ENCODE results near the gene DOK6. TPM values are rescaled to one million over a fixed set of nuclear protein-coding genes. Genes with fewer than 3 reads are reported as not detected.
"Not testable (repeated sequence)": the region's sequence is repeated elsewhere in the genome, so short reads cannot be mapped to it uniquely, and the experiment has no call there.

Gene DOK6
- total RNA-seq, 1 donor, result 2.2 TPM

DNA sequence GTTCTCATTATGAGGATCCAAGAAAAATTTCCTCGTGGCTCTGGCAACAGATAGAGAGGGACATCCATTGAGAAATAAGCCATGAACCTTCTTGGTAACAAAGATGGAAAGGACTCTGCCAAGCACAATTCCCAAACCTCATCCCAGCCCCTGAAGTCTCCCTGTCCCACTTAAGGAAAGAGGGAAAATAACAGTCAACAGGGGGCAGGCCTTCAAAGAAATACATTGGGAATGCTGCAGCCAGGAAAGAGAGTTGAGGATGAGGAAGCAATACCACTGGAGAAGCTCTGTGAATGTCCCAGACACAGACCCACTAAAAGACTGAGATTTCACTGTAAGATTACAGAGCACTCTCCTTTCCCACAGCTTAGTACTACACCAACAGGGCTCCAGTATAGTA, 453.8 kb downstream of the DOK6 start:
- Histone ChIP-seq H3K4me3 (ENCODE audit: low read length) (no peak overlapping the region), H3K9me3 (ENCODE audit: low read depth, low read length) (no peaks in the 10 kb centered on the region), H3K4me1 (ENCODE audit: insufficient read depth, low read length) (no peaks in the 10 kb centered on the region), H3K27me3 (ENCODE audit: insufficient read depth, low read length) (no peaks in the 10 kb centered on the region)

DNA sequence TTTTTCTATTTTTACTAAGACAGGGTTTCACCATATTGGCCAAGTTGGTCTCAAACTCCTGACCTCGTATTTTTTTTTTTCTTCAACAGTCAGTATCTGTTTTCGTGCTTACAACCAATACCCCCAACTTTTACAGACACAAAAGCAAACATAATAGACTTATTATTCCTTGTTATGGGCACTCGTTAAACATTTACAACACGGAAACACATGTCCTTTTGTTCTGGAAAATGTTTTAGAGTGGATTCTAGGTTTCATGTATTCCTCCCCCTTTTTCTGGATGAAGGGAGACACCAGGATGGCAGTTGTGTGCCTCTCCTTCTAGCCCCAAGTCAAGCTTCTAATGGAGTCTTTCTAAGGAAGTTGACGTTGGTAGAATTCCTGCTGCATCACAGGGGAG, 458.2 kb downstream of the DOK6 start:
- no peaks in the 10 kb centered on the region for H3K27me3 ChIP-seq (ENCODE audit: insufficient read depth, low read length)
- H3K9me3 ChIP-seq (ENCODE audit: low read depth, low read length), result no peaks in the 10 kb centered on the region
- no peaks in the 10 kb centered on the region for H3K4me1 ChIP-seq (ENCODE audit: insufficient read depth, low read length)
- no peak overlapping the region for H3K4me3 ChIP-seq (ENCODE audit: low read length)

- not testable (repeated sequence) for H3K27me3 ChIP-seq (ENCODE audit: insufficient read depth, low read length); H3K4me3 ChIP-seq (ENCODE audit: low read length); H3K4me1 ChIP-seq (ENCODE audit: insufficient read depth, low read length); H3K9me3 ChIP-seq (ENCODE audit: low read depth, low read length)
Observed at GRCh38 chr18:69864802-69865201, 464.1 kb downstream of the DOK6 start.

DNA sequence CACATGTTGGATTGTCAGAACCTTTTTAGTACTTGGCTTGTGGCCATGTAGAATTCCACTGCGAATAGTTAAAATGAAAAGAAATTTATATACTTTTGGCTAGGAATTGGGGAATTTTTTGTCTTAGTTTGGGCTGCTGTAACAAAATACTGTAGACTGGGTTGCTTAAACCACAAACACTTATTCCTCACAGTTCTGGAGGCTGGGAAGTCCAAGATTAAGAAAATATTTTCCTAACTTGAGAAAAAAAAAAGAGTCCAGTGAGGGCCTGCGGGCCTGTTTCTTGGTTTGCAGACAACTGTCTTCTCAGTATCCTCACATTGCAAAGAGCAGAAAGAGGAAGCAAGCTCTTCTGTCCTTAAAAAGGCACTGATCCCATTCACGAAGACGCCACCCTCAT, 465.1 kb downstream of the DOK6 start:
- Histone ChIP-seq H3K4me1 (ENCODE audit: insufficient read depth, low read length) (no peaks in the 10 kb centered on the region), H3K27me3 (ENCODE audit: insufficient read depth, low read length) (no peaks in the 10 kb centered on the region), H3K4me3 (ENCODE audit: low read length) (no peak overlapping the region), H3K9me3 (ENCODE audit: low read depth, low read length) (no peaks in the 10 kb centered on the region)

DNA sequence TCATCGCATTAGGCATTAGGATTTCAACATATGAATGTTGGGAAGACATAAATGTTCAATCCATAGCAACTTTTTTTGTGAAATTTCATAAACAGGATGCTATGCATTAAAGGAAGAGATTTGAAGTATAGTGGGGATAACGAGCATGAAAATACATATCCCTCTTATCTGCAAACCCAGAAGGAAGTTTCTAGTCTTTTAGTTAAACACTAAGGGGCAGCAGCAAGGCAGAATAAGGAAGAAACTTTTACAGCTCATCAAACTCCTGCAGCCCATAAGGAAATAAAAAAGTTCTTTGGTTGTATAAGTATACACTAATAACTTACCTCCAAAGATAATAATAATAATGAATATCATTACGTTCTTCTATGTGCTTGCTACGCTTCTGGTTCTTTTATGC, 465.5 kb downstream of the DOK6 start:
- Histone ChIP-seq H3K4me3 (ENCODE audit: low read length) (no peak overlapping the region), H3K9me3 (ENCODE audit: low read depth, low read length) (no peaks in the 10 kb centered on the region), H3K4me1 (ENCODE audit: insufficient read depth, low read length) (no peaks in the 10 kb centered on the region), H3K27me3 (ENCODE audit: insufficient read depth, low read length) (no peaks in the 10 kb centered on the region)

- Histone ChIP-seq H3K9me3 (ENCODE audit: low read depth, low read length) (no peaks in the 10 kb centered on the region), H3K4me1 (ENCODE audit: insufficient read depth, low read length) (no peaks in the 10 kb centered on the region), H3K4me3 (ENCODE audit: low read length) (no peak overlapping the region), H3K27me3 (ENCODE audit: insufficient read depth, low read length) (no peaks in the 10 kb centered on the region)
Observed at GRCh38 chr18:69870736-69871135, 470.0 kb downstream of the DOK6 start.

DNA sequence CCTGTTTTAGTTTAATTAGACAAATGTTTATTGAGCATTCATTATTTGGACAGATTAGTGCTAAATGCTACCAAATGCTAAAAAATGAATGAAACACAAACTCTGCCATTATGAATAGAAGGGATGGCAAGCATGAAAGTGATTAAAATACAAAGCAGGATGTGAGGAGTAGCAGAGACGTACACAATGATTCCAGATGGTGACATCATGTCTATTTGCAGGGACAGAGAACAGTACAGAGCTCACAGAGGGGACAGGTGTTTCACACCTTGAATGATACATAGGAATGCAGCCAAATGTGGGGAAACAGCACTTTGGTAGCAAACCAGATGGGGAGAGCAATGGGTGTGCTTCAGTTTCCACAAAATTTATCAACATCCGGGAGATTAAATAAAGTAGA, 470.7 kb downstream of the DOK6 start:
- no peaks in the 10 kb centered on the region for H3K4me1 ChIP-seq (ENCODE audit: insufficient read depth, low read length)
- H3K9me3 ChIP-seq (ENCODE audit: low read depth, low read length), result no peaks in the 10 kb centered on the region
- no peaks in the 10 kb centered on the region for H3K27me3 ChIP-seq (ENCODE audit: insufficient read depth, low read length)
- no peak overlapping the region for H3K4me3 ChIP-seq (ENCODE audit: low read length)

DNA sequence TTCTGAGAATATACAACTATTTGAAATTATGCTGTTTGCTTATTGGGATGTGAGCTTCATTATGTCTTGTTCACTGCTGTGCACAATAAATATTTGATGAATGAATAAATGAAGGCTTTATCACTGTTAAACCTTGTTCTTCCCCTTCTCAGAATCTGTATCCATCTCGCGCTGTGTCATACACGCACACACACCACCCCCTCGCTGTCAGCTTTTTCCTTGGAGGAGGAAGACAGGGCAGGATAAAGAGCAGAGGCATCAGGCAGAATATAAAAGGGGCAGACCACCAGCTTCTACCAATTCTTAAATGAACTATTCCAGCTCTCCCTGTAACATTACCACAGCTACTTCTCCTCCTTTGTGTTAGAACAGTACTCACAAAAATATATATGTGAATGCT, 472.0 kb downstream of the DOK6 start:
- H3K9me3 ChIP-seq (ENCODE audit: low read depth, low read length), result no peaks in the 10 kb centered on the region
- no peaks in the 10 kb centered on the region for H3K27me3 ChIP-seq (ENCODE audit: insufficient read depth, low read length)
- peaks cover 4% of the 10 kb centered on the region for H3K4me1 ChIP-seq (ENCODE audit: insufficient read depth, low read length)
- no peak overlapping the region for H3K4me3 ChIP-seq (ENCODE audit: low read length)

- Histone ChIP-seq H3K4me3 (ENCODE audit: low read length) (no peak overlapping the region), H3K27me3 (ENCODE audit: insufficient read depth, low read length) (no peaks in the 10 kb centered on the region), H3K9me3 (ENCODE audit: low read depth, low read length) (no peaks in the 10 kb centered on the region), H3K4me1 (ENCODE audit: insufficient read depth, low read length) (peaks cover 4% of the 10 kb centered on the region)
Observed at GRCh38 chr18:69874058-69874457, 473.4 kb downstream of the DOK6 start.

DNA sequence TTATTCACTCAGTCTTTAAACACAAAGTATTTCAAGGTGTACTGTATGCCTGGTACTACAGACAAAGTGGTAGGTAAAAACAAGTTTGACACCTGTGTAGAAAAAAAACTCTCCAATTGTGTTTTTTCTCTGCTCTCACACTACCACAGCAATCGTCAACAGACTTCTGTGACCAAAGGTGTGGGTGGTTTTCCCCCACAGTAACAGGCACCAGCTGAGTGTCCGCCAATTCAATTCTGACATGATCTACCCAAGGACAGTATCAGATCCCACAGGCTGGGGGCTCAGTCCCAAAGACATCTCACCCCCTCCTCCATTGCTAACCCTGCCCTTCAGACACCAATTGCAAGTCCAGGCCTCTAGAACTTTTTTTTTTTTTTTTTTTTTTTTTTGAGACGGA, 475.8 kb downstream of the DOK6 start:
- Histone ChIP-seq H3K9me3 (ENCODE audit: low read depth, low read length) (no peaks in the 10 kb centered on the region), H3K4me1 (ENCODE audit: insufficient read depth, low read length) (peaks cover 4% of the 10 kb centered on the region), H3K4me3 (ENCODE audit: low read length) (no peak overlapping the region), H3K27me3 (ENCODE audit: insufficient read depth, low read length) (no peaks in the 10 kb centered on the region)

GRCh38 chr18:69878213-69878933, 477.7 kb downstream of the DOK6 start:
- no peaks in the 10 kb centered on the region for H3K9me3 ChIP-seq (ENCODE audit: low read depth, low read length)
- peaks cover 4% of the 10 kb centered on the region for H3K4me1 ChIP-seq (ENCODE audit: insufficient read depth, low read length)
- H3K27me3 ChIP-seq (ENCODE audit: insufficient read depth, low read length), result no peaks in the 10 kb centered on the region
- no peak overlapping the region for H3K4me3 ChIP-seq (ENCODE audit: low read length)

DNA sequence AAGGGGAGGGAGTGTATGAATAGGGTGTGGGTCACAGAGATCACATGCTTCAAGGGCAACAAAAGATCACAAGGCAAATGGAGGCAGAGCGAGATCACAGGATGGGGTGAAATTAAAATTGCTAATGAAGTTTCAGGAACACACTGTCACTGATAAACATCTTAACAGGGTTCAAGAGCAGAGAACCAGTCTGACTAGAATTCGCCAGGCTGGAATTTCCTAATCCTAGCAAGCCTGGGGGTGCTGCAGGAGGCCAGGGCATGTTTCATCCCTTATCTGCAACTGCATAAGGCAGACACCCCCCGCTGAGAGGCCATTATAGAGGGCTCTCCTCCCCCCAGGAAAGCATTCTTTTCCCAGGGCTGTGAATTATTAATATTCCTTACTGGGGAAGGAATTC, 478.4 kb downstream of the DOK6 start:
- not testable (repeated sequence) for H3K4me3 ChIP-seq (ENCODE audit: low read length); H3K27me3 ChIP-seq (ENCODE audit: insufficient read depth, low read length); H3K9me3 ChIP-seq (ENCODE audit: low read depth, low read length); H3K4me1 ChIP-seq (ENCODE audit: insufficient read depth, low read length)

GRCh38 chr18:69880083-69880482, 479.4 kb downstream of the DOK6 start:
- Histone ChIP-seq H3K4me3 (ENCODE audit: low read length) (no peak overlapping the region), H3K4me1 (ENCODE audit: insufficient read depth, low read length) (peaks cover 4% of the 10 kb centered on the region), H3K27me3 (ENCODE audit: insufficient read depth, low read length) (no peaks in the 10 kb centered on the region), H3K9me3 (ENCODE audit: low read depth, low read length) (no peaks in the 10 kb centered on the region)

DNA sequence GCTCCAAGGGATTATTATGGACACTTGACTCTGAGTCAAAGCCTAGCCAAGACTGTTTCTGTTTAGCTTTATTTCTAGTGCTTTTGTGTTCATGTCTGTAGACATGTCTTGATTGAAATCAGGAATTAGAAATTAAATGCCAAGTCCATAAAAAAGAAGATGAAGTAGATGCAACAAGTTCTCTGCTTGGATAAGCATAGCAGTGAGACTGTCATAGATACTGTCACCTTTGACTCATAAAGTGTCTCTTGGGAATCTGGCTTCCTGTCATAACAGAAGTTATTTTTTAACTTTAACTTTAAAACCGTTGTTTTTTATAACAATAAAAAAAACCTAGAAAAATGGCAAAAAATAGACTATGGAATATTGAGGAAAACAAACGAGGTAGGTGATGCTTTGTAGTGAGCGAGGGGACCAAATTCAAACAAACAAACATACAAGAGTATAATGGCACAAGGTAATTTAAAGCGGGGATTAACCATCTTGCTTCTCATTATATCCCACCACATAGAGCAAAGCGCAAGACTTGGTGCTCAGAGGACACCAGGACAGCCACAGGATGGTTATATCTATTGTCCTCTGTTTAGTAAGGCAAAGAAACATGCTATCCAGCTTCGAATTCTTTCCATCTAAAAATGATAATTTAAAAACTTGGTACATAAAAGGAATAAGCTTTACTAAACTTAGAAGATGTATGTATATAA, 482.4 kb downstream of the DOK6 start:
- no peaks in the 10 kb centered on the region for H3K27me3 ChIP-seq (ENCODE audit: insufficient read depth, low read length)
- no peaks in the 10 kb centered on the region for H3K9me3 ChIP-seq (ENCODE audit: low read depth, low read length)
- H3K4me3 ChIP-seq (ENCODE audit: low read length), result no peak overlapping the region
- H3K4me1 ChIP-seq (ENCODE audit: insufficient read depth, low read length), result peaks cover 8% of the 10 kb centered on the region

- Histone ChIP-seq H3K27me3 (ENCODE audit: insufficient read depth, low read length) (no peaks in the 10 kb centered on the region), H3K9me3 (ENCODE audit: low read depth, low read length) (no peaks in the 10 kb centered on the region), H3K4me3 (ENCODE audit: low read length) (no peak overlapping the region), H3K4me1 (ENCODE audit: insufficient read depth, low read length) (peaks cover 8% of the 10 kb centered on the region)
Observed at GRCh38 chr18:69883781-69884180, 483.1 kb downstream of the DOK6 start.

GRCh38 chr18:69885355-69885754, 484.7 kb downstream of the DOK6 start:
- Histone ChIP-seq H3K27me3 (ENCODE audit: insufficient read depth, low read length) (no peaks in the 10 kb centered on the region), H3K4me3 (ENCODE audit: low read length) (no peak overlapping the region), H3K4me1 (ENCODE audit: insufficient read depth, low read length) (peaks cover 8% of the 10 kb centered on the region), H3K9me3 (ENCODE audit: low read depth, low read length) (no peaks in the 10 kb centered on the region)

Data from mononuclear cell (primary cell).